Measurements from ENCODE around the gene SERPINF2.
"Not testable (repeated sequence)": the region's sequence is repeated elsewhere in the genome, so short reads cannot be mapped to it uniquely, and the experiment has no call there.

SERPINF2 gene

GRCh38 chr17:1716076-1716911 is 26.4 kb upstream of the SERPINF2 start:
- in situ Hi-C loops (cut with HindIII; ENCODE audit: low sequenced_read_pairs) = no loop called here

- in situ Hi-C loops (cut with HindIII; ENCODE audit: low sequenced_read_pairs) = no loop called here
Measured at GRCh38 chr17:1716912-1717695, 25.6 kb upstream of the SERPINF2 start.

- in situ Hi-C loops (cut with HindIII; ENCODE audit: low sequenced_read_pairs) = no loop called here
Measured at GRCh38 chr17:1718362-1719165, 24.1 kb upstream of the SERPINF2 start.

- in situ Hi-C loops (cut with HindIII; ENCODE audit: low sequenced_read_pairs) = no loop called here
Measured at GRCh38 chr17:1720856-1721386, 21.8 kb upstream of the SERPINF2 start.

- in situ Hi-C loops (cut with HindIII; ENCODE audit: low sequenced_read_pairs) = not testable (repeated sequence)
Measured at GRCh38 chr17:1722022-1722421, 20.6 kb upstream of the SERPINF2 start.

- in situ Hi-C loops (cut with HindIII; ENCODE audit: low sequenced_read_pairs) = no loop called here
Measured at GRCh38 chr17:1724351-1724868, 18.3 kb upstream of the SERPINF2 start, which contains the start of gene WDR81. Gene WDR81, plus strand, starts transcription at chr17:1724704. Its CDS starts 256 bp downstream, at chr17:1724960.

GRCh38 chr17:1724869-1725641 is 17.6 kb upstream of the SERPINF2 start:
- in situ Hi-C loops (cut with HindIII; ENCODE audit: low sequenced_read_pairs) = no loop called here

GRCh38 chr17:1725642-1726511 is 16.8 kb upstream of the SERPINF2 start:
- in situ Hi-C loops (cut with HindIII; ENCODE audit: low sequenced_read_pairs) = no loop called here

GRCh38 chr17:1726626-1727257 is 15.9 kb upstream of the SERPINF2 start:
- in situ Hi-C loops (cut with HindIII; ENCODE audit: low sequenced_read_pairs) = no loop called here

GRCh38 chr17:1727258-1727789 is 15.3 kb upstream of the SERPINF2 start:
- in situ Hi-C loops (cut with HindIII; ENCODE audit: low sequenced_read_pairs) = no loop called here

GRCh38 chr17:1727876-1728630 is 14.6 kb upstream of the SERPINF2 start:
- in situ Hi-C loops (cut with HindIII; ENCODE audit: low sequenced_read_pairs) = no loop called here

GRCh38 chr17:1729966-1730325 is 12.7 kb upstream of the SERPINF2 start:
- in situ Hi-C loops (cut with HindIII; ENCODE audit: low sequenced_read_pairs) = no loop called here

GRCh38 chr17:1730326-1731193 is 12.1 kb upstream of the SERPINF2 start:
- in situ Hi-C loops (cut with HindIII; ENCODE audit: low sequenced_read_pairs) = no loop called here

- in situ Hi-C loops (cut with HindIII; ENCODE audit: low sequenced_read_pairs) = no loop called here
Measured at GRCh38 chr17:1731194-1731506, 11.5 kb upstream of the SERPINF2 start.

GRCh38 chr17:1732241-1732832 is 10.3 kb upstream of the SERPINF2 start:
- in situ Hi-C loops (cut with HindIII; ENCODE audit: low sequenced_read_pairs) = no loop called here

GRCh38 chr17:1732833-1733321 is 9.8 kb upstream of the SERPINF2 start:
- in situ Hi-C loops (cut with HindIII; ENCODE audit: low sequenced_read_pairs) = no loop called here
